ENCODE data around the gene FNDC4.

The FNDC4 gene

GRCh38 chr2:27489498-27490397, 5.3 kb downstream of the FNDC4 start, which contains the start of gene IFT172:
Gene IFT172 (minus strand): TSS chr2:27489743. CDS start chr2:27489653, 90 bp downstream.
- H3K27ac ChIP-seq (ENCODE audit: extremely low read depth, low read depth, low read length), result peak within 1 kb of the TSS; percentile 61
- POLR2A ChIA-PET, result interaction anchor here (0.9 kb wide), 1 partner anchor 80 kb away, joined by 3 read pairs; the partner anchor contains the start of gene PPM1G
- peak within 1 kb of the TSS; percentile 66 for H3K4me3 ChIP-seq (ENCODE audit: low read depth, low read length)
- peaks cover 5% of the 10 kb centered on the region; the same call in 1 of the 2 replicates for H3K4me1 ChIP-seq (ENCODE audit: control insufficient read depth, insufficient read depth, low read length)
- CTCF ChIA-PET, result interaction anchor here (1.0 to 1.5 kb wide), 2 partner anchors 193 to 194 kb away, joined by 3 to 4 read pairs; no protein-coding TSS in a partner anchor
- H3K9me3 ChIP-seq (ENCODE audit: control insufficient read depth, insufficient read depth, low read depth, low read length), result no peaks in the 10 kb centered on the region
- peaks cover 0 to 9% of the 10 kb centered on the region in 2 experiments; a peak in 2 of 3 replicates for H3K36me3 ChIP-seq (ENCODE audit: control insufficient read depth in 2 of 2, insufficient read depth in 1 of 2, low read length in 2 of 2)
- TF ChIP-seq ZNF169 (tag by site-specific recombination; IDR thresholded peaks at IDR 0.05), result no peak
- TF ChIP-seq ZBTB21 (tag by site-specific recombination; IDR thresholded peaks at IDR 0.05), result peak; percentile 87
- TF ChIP-seq TRIM28 (IDR thresholded peaks at IDR 0.05; ENCODE audit: borderline replicate concordance, low read length), result peak; percentile 89; the same call in 1 of the 2 replicates
- TF ChIP-seq HOXC10 (CRISPR knock-in tag; IDR thresholded peaks at IDR 0.05), result no peak
- peak; percentile 81 for TF ChIP-seq ZNF335 (tag by site-specific recombination; conservative IDR thresholded peaks at IDR 0.05)
- no peak for TF ChIP-seq ZNF211 (tag by site-specific recombination; IDR thresholded peaks at IDR 0.05; ENCODE audit: low read depth)
- peak; percentile 40; the same call in 1 of the 2 replicates for TF ChIP-seq ZNF398 (tag by site-specific recombination; IDR thresholded peaks at IDR 0.05)
- TF ChIP-seq ZNF23 (tag by site-specific recombination; IDR thresholded peaks at IDR 0.05; ENCODE audit: borderline replicate concordance), result no peak
- TF ChIP-seq ZNF585B (tag by site-specific recombination; IDR thresholded peaks at IDR 0.05), result no peak
- TF ChIP-seq ZNF174 (tag by site-specific recombination; IDR thresholded peaks at IDR 0.05), result no peak
- no peak for TF ChIP-seq PRDM1 (tag by site-specific recombination; IDR thresholded peaks at IDR 0.05)
- no peak for TF ChIP-seq ZBTB49 (tag by site-specific recombination; IDR thresholded peaks at IDR 0.05; ENCODE audit: low read depth)
- TF ChIP-seq SCRT2 (tag by site-specific recombination; IDR thresholded peaks at IDR 0.05), result peak; percentile 97
- no peak for TF ChIP-seq YY1 (tag by site-specific recombination; IDR thresholded peaks at IDR 0.05)
- no peak for TF ChIP-seq ZNF423 (tag by site-specific recombination; IDR thresholded peaks at IDR 0.05)
- 0 out of 2 replicates have a peak, but pooled peaks have one; percentile 31 for TF ChIP-seq KLF17 (tag by site-specific recombination; IDR thresholded peaks at IDR 0.05)
- 0 out of 2 replicates have a peak, but pooled peaks have one; percentile 37 for TF ChIP-seq ATF2 (tag by site-specific recombination; IDR thresholded peaks at IDR 0.05; ENCODE audit: low read depth)
- peak; percentile 79; the same call in 1 of the 2 replicates for TF ChIP-seq ZNF394 (tag by site-specific recombination; IDR thresholded peaks at IDR 0.05; ENCODE audit: borderline replicate concordance)
- TF ChIP-seq ZNF626 (tag by site-specific recombination; IDR thresholded peaks at IDR 0.05), result no peak
- TF ChIP-seq SP7 (tag by site-specific recombination; IDR thresholded peaks at IDR 0.05), result peak; percentile 38; the same call in 1 of the 2 replicates
- TF ChIP-seq ZNF629 (tag by site-specific recombination; IDR thresholded peaks at IDR 0.05), result peak; percentile 92
- peak; percentile 9 for TF ChIP-seq ZNF600 (tag by site-specific recombination; IDR thresholded peaks at IDR 0.05)
- no peak for TF ChIP-seq ZNF518A (tag by site-specific recombination; conservative IDR thresholded peaks at IDR 0.05; ENCODE audit: low read depth)
- TF ChIP-seq ZIC2 (tag by site-specific recombination; IDR thresholded peaks at IDR 0.05), result 0 out of 2 replicates have a peak, but pooled peaks have one; percentile 26
- TF ChIP-seq GLIS1 (tag by site-specific recombination; IDR thresholded peaks at IDR 0.05), result peak; percentile 32

Data from HEK293 (cell line).